Pancreas (tissue), 10 donors: ENCODE results near the gene ELL2. TPM values are rescaled to one million over a fixed set of nuclear protein-coding genes. Genes with fewer than 3 reads are reported as not detected.
A peak's percentile ranks its signal among the peaks of the same experiment; 100 is the strongest.

Experiments used
- ATAC-seq, 4 donors: fragments of 200-7000 bp; cut with Tn5 transposase; one replicate each; pipeline versions ENCODE4 v1.8.0 to v1.9.1; 2020; ENCODE audit warnings: mild to moderate bottlenecking in 4 of 4, moderate library complexity in 4 of 4
- DNase-seq, 6 donors: peaks; one replicate each; pipeline ENCODE4 v3.0.0-alpha.2; 2020
- FAIRE-seq: peaks from 2 replicates; lab custom pipeline; 2012; peaks lifted over from hg19 to GRCh38; lab: Jason Lieb, UNC
- H3K27ac ChIP-seq, 4 donors: fragments of 200-600 bp; sonication (generic); 1 replicate in 3 of 4; 2 replicates in 1 of 4; pipeline versions ENCODE4 v1.5.0 to v1.8.0; 2020
- H3K27me3 ChIP-seq, 4 donors: fragments of 200-600 bp; one replicate each; pipeline ENCODE4 v1.8.0; 2021
- H3K36me3 ChIP-seq, 3 donors: fragments of 200-600 bp; sonication (generic) in 1 of 3; one replicate each; pipeline versions ENCODE4 v1.5.0 to v1.8.0; 2020 to 2021
- H3K4me1 ChIP-seq, 3 donors: fragments of 200-600 bp; one replicate each; pipeline ENCODE4 v1.8.0; 2021
- H3K4me3 ChIP-seq, 4 donors: fragments of 200-600 bp; sonication (generic) in 2 of 4; one replicate each; pipeline versions ENCODE4 v1.5.0 to v1.8.0; 2020 to 2021
- H3K9me3 ChIP-seq, 4 donors: fragments of 200-600 bp; one replicate each; pipeline ENCODE4 v1.8.0; 2021
- CTCF ChIP-seq, 4 donors: fragments of 200-600 bp; sonication (generic) in 3 of 4; IDR thresholded peaks; one replicate each; pipeline versions ENCODE4 v1.5.0 to v1.8.0; 2021; ENCODE audit warnings: antibody characterized with exemption in 4 of 4
- WGBS, 2 donors: extraction: QIAGEN DNeasy Blood & Tissue Kit; methylation state at CpG; one replicate each; pipeline ENCODE4 v1.1.7; 2013; 5-methylcytosine and 5-hydroxymethylcytosine counted together
- intact Hi-C, 3 donors: fragments of 100-400 bp; cut with DNase I; formaldehyde crosslinking; loops; one replicate each; pipeline versions ENCODE4 v1.11.1 to v1.14.2; 2022
- polyA plus RNA-seq, 2 donors: library from polyadenylated mRNA; stranded (reverse); fragments of 200-250 nt; gene quantifications; one replicate each; pipeline ENCODE4 v1.2.3, GENCODE V29; 2013
- total RNA-seq, 6 donors: library from RNA; stranded (reverse); fragmentation: NEBNext Ultra II Directional in 4 of 6; extraction: Animal tissue kit (Norgen Biotek cat#: 25700) in 4 of 6; gene quantifications; one replicate each; pipeline versions ENCODE4 v1.2.1 to v1.2.4, GENCODE V29; 2021 to 2023
- donor health status: healthy with polysubstance abuse.
- donor health status: DM: no; HTN: no; CAD: no; lungs with moderate emphysema.
- donor health status: DM: no; HTN: no; CAD: no.
- donor health status: control.
- donor health status: control.
- donor health status: Bipolar disorder and iron deficiency.
- donor health status: DM: yes; HTN: yes; CAD: no.
- donor health status: DM: no; HTN: no; CAD: no.
- donor health status: DM: no; HTN: no; CAD: no.
- donor health status: DM: yes; HTN: yes; CAD: no.

The ELL2 gene
- total and polyA plus RNA-seq, 8 donors, result 21.0 to 92.8 (median 76.8) TPM

- DNase-seq (no peak), FAIRE-seq (no peak), ATAC-seq (peak in 3 of 4 donors; percentile 17 to 52 (median 20))
- Histone ChIP-seq H3K27ac (no peak overlapping the region), H3K27me3 (no peaks in the 10 kb centered on the region), H3K4me1 (peaks cover 12 to 29% (median 24%) of the 10 kb centered on the region in 3 donors), H3K36me3 (no peaks in the 10 kb centered on the region), H3K4me3 (no peak overlapping the region), H3K9me3 (no peaks in the 10 kb centered on the region)
- intact Hi-C loops, result no loop called here
- no peak for TF ChIP-seq CTCF (IDR thresholded peaks at IDR 0.05)
- WGBS, 2 donors, result 72 to 79% methylated on average over 3 of the region's 3 CpGs
Observed at GRCh38 chr5:95915999-95916686, 45.5 kb downstream of the ELL2 start.

- 49 to 52% methylated on average over 6 of the region's 6 CpGs for WGBS, 2 donors
Observed at GRCh38 chr5:95913663-95914062, 48.0 kb downstream of the ELL2 start.

GRCh38 chr5:95912029-95912428 lies 49.6 kb downstream of the ELL2 start:
- FAIRE-seq, result no peak
- Histone ChIP-seq H3K4me3 (no peak overlapping the region), H3K9me3 (no peaks in the 10 kb centered on the region), H3K4me1 (peaks cover 12 to 23% (median 15%) of the 10 kb centered on the region in 3 donors), H3K27ac (no peak overlapping the region), H3K36me3 (no peaks in the 10 kb centered on the region), H3K27me3 (no peaks in the 10 kb centered on the region)
- WGBS, 2 donors, result 75 to 76% methylated on average over 2 of the region's 2 CpGs
- DNase-seq, result no peak
- TF ChIP-seq CTCF (IDR thresholded peaks at IDR 0.05), result no peak
- ATAC-seq, result no peak
- intact Hi-C loops, result no loop called here

More at GRCh38 chr5:95913663-95914062, 48.0 kb downstream of the ELL2 start:
- Histone ChIP-seq H3K4me3 (no peak overlapping the region), H3K4me1 (peaks cover 12 to 28% (median 13%) of the 10 kb centered on the region in 3 donors), H3K9me3 (no peaks in the 10 kb centered on the region), H3K36me3 (no peaks in the 10 kb centered on the region), H3K27ac (no peak overlapping the region), H3K27me3 (no peaks in the 10 kb centered on the region)
- peak in 1 of 4 donors; percentile 17 for ATAC-seq
- no peak for FAIRE-seq
- intact Hi-C loops, result no loop called here
- no peak for DNase-seq
- TF ChIP-seq CTCF (IDR thresholded peaks at IDR 0.05), result no peak

- no peaks in the 10 kb centered on the region for H3K27me3 ChIP-seq
- FAIRE-seq (no peak), DNase-seq (no peak), ATAC-seq (no peak)
- no peaks in the 10 kb centered on the region for H3K9me3 ChIP-seq
- WGBS, 2 donors, result 59 to 62% methylated on average over 4 of the region's 4 CpGs
- no peak overlapping the region for H3K4me3 ChIP-seq
- intact Hi-C loops, result no loop called here
- H3K36me3 ChIP-seq, result no peaks in the 10 kb centered on the region
- no peak for TF ChIP-seq CTCF (IDR thresholded peaks at IDR 0.05)
- no peak overlapping the region for H3K27ac ChIP-seq
- H3K4me1 ChIP-seq, result peaks cover 19 to 24% (median 22%) of the 10 kb centered on the region in 3 donors
Observed at GRCh38 chr5:95910521-95910920, 51.1 kb downstream of the ELL2 start.

- WGBS, 2 donors, result 90 to 91% methylated on average over 1 of the region's 1 CpG
- intact Hi-C loops, result no loop called here
- ATAC-seq (no peak), DNase-seq (no peak), FAIRE-seq (no peak)
- Histone ChIP-seq H3K27me3 (no peaks in the 10 kb centered on the region), H3K9me3 (no peaks in the 10 kb centered on the region), H3K27ac (no peak overlapping the region), H3K4me3 (no peak overlapping the region), H3K36me3 (no peaks in the 10 kb centered on the region), H3K4me1 (peaks cover 19 to 24% (median 22%) of the 10 kb centered on the region in 3 donors)
- no peak for TF ChIP-seq CTCF (IDR thresholded peaks at IDR 0.05)
Observed at GRCh38 chr5:95909738-95910137, 51.9 kb downstream of the ELL2 start.
